ENCODE results near the gene IBTK. TPM values are rescaled to one million over a fixed set of nuclear protein-coding genes. Genes with fewer than 3 reads are reported as not detected.

IBTK gene
- total and polyA plus RNA-seq, 2 of the 8 experiments (the other 6 are each of a cell fraction or from before 2014, with no cell fraction given), result 4.6 to 24.2 TPM

DNA sequence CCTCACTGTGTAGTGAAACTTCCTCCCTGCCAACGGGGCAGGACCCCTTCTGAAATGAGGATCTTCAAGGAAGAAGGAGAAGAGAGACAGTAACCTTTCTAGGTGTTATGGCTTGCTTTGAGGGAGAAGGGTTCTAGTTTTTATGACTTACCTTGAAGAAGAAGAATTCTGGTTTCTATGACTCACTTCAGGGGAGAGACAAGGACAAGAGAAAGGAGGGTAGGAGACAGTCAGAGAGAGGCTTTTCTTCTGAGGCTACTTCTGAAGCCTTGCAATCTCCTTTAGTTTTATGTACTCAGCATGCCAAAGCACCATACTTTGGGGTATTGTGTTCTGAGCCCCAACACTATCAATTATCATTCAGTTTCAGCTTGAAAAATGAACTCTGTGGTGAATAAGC lies 25.8 kb upstream of the IBTK start:
- peaks cover 0 to 7% (median 0%) of the 10 kb centered on the region in 4 experiments; a peak in 1 of 7 replicates for H3K4me1 ChIP-seq (replicated peaks in 1 of 4; ENCODE audit: control insufficient read depth in 3 of 4, insufficient read depth in 4 of 4, low read length in 3 of 4)
- H3K9me3 ChIP-seq (ENCODE audit: insufficient read depth in 2 of 2, low read depth in 1 of 2, low read length in 1 of 2), result no peaks in the 10 kb centered on the region
- H3K18ac ChIP-seq (ENCODE audit: extremely low read depth, low read length), result no peak overlapping the region
- no peak overlapping the region for H2BK120ac ChIP-seq (replicated peaks; ENCODE audit: low read depth, low read length)
- H3K79me2 ChIP-seq (ENCODE audit: control insufficient read depth in 1 of 2, insufficient read depth in 2 of 2, low read length in 2 of 2), result no peaks in the 10 kb centered on the region
- H2BK12ac ChIP-seq (ENCODE audit: low read depth, low read length), result no peak overlapping the region
- H3K36me3 ChIP-seq (ENCODE audit: control insufficient read depth in 2 of 4, insufficient read depth in 4 of 4, low read length in 3 of 4), result no peaks in the 10 kb centered on the region
- no peak overlapping the region for H2BK5ac ChIP-seq (ENCODE audit: low read depth, low read length)
- H3K27ac ChIP-seq (ENCODE audit: low read depth, low read length), result no peak overlapping the region
- H3K4me2 ChIP-seq (ENCODE audit: insufficient read depth in 1 of 2, low read depth in 2 of 2, low read length in 2 of 2), result no peak overlapping the region
- H4K5ac ChIP-seq (ENCODE audit: insufficient read length, low read depth, low read length), result no peak overlapping the region
- H3K27me3 ChIP-seq (replicated peaks in 1 of 4; ENCODE audit: control insufficient read depth in 3 of 4, extremely low read depth in 1 of 4, insufficient read depth in 3 of 4, low read length in 3 of 4), result no peaks in the 10 kb centered on the region
- 0 out of 2 replicates have a peak overlapping the region, but pooled peaks have one; percentile 33 for H2BK15ac ChIP-seq (ENCODE audit: low read length)
- H3K56ac ChIP-seq (replicated peaks; ENCODE audit: insufficient read length, low read depth, low read length), result no peak overlapping the region
- no peak overlapping the region for H3K4me3 ChIP-seq (ENCODE audit: extremely low read depth in 1 of 4, insufficient read depth in 2 of 4, low read depth in 3 of 4, low read length in 4 of 4)
- POLR2A ChIA-PET (ENCODE audit: partially characterized antibody), result no interaction called here
- H3K14ac ChIP-seq (ENCODE audit: insufficient read length), result no peak overlapping the region
- H3K9ac ChIP-seq (replicated peaks in 1 of 4; ENCODE audit: extremely low read depth in 1 of 4, low read depth in 3 of 4, low read length in 3 of 4), result no peak overlapping the region
- H4K20me1 ChIP-seq (replicated peaks in 1 of 2; ENCODE audit: control insufficient read depth in 1 of 2, insufficient read depth in 2 of 2, low read length in 2 of 2), result no peaks in the 10 kb centered on the region
- 80% methylated on average over 1 of the region's 1 CpG; no CpG with 5 or more reads in 1 of the 2 experiments for WGBS, 2 experiments (ENCODE audit: extremely low coverage in 1 of 2, insufficient coverage in 1 of 2, insufficient read length in 1 of 2, insufficient replicate concordance in 2 of 2, low coverage in 1 of 2, low lambda C conversion rate in 2 of 2, missing lambda C conversion rate in 1 of 2)
- H2AK5ac ChIP-seq (ENCODE audit: low read depth, low read length), result no peak overlapping the region
- no peak overlapping the region for H3K23ac ChIP-seq (ENCODE audit: insufficient read length)
- no peak for FAIRE-seq
- H2AFZ ChIP-seq (ENCODE audit: low read length), result peak overlapping the region; percentile 40
- H2BK20ac ChIP-seq (ENCODE audit: low read length), result no peak overlapping the region
- no peaks in the 10 kb centered on the region for H3K23me2 ChIP-seq (ENCODE audit: low read depth, low read length)
- H3K79me1 ChIP-seq (ENCODE audit: low read depth, low read length), result no peaks in the 10 kb centered on the region
- H3K4ac ChIP-seq (replicated peaks; ENCODE audit: insufficient read length, low read depth, low read length), result no peak overlapping the region
- DNase-seq (ENCODE audit: low read depth in 1 of 2, low spot score in 2 of 2), result no peak
- H4K91ac ChIP-seq (replicated peaks; ENCODE audit: insufficient read length, low read length), result no peak overlapping the region
- H4K8ac ChIP-seq (ENCODE audit: extremely low read depth, insufficient read depth, low read length), result no peak overlapping the region
- CTCF ChIA-PET (ENCODE audit: partially characterized antibody), result interaction anchor here (0.9 to 5.7 kb wide), 4 partner anchors 11 to 794 kb away, joined by 3 to 33 read pairs (median 26); partner anchors contain the start of gene TPBG
- TF ChIP-seq ZNF274 (IDR thresholded peaks at IDR 0.05; ENCODE audit: borderline replicate concordance, extremely low read depth, low read length) (no peak), RFX5 (IDR thresholded peaks at IDR 0.05; ENCODE audit: borderline replicate concordance, low read depth, low read length) (no peak), SP4 (IDR thresholded peaks at IDR 0.05; ENCODE audit: low read length) (no peak), EZH2 (IDR thresholded peaks at IDR 0.05; ENCODE audit: low read depth, low read length, severe bottlenecking) (no peak), SIX5 (IDR thresholded peaks at IDR 0.05; ENCODE audit: low read depth, low read length) (no peak), SIRT6 (IDR thresholded peaks at IDR 0.05; ENCODE audit: low read length) (no peak), GTF2F1 (IDR thresholded peaks at IDR 0.05; ENCODE audit: borderline replicate concordance, low read depth, low read length) (no peak), SRF (IDR thresholded peaks at IDR 0.05; ENCODE audit: low read depth, low read length) (no peak), CBX8 (IDR thresholded peaks at IDR 0.05; ENCODE audit: borderline replicate concordance, low read depth, low read length) (no peak), JUN (IDR thresholded peaks at IDR 0.05; ENCODE audit: low read depth, low read length) (no peak)
- TF ChIP-seq, protein P1, sequence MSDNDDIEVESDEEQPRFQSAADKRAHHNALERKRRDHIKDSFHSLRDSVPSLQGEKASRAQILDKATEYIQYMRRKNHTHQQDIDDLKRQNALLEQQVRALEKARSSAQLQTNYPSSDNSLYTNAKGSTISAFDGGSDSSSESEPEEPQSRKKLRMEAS (IDR thresholded peaks at IDR 0.05), result no peak
- TF ChIP-seq, protein P2, sequence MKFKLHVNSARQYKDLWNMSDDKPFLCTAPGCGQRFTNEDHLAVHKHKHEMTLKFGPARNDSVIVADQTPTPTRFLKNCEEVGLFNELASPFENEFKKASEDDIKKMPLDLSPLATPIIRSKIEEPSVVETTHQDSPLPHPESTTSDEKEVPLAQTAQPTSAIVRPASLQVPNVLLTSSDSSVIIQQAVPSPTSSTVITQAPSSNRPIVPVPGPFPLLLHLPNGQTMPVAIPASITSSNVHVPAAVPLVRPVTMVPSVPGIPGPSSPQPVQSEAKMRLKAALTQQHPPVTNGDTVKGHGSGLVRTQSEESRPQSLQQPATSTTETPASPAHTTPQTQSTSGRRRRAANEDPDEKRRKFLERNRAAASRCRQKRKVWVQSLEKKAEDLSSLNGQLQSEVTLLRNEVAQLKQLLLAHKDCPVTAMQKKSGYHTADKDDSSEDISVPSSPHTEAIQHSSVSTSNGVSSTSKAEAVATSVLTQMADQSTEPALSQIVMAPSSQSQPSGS (IDR thresholded peaks at IDR 0.05; ENCODE audit: low read length), result no peak

All from H1 (cell line).